ENCODE data around the gene CCDC88C. TPM values are rescaled to one million over a fixed set of nuclear protein-coding genes. Genes with fewer than 3 reads are reported as not detected.

Gene CCDC88C
- total RNA-seq, 1 experiment from 2014 or later = 64.8 TPM

DNA sequence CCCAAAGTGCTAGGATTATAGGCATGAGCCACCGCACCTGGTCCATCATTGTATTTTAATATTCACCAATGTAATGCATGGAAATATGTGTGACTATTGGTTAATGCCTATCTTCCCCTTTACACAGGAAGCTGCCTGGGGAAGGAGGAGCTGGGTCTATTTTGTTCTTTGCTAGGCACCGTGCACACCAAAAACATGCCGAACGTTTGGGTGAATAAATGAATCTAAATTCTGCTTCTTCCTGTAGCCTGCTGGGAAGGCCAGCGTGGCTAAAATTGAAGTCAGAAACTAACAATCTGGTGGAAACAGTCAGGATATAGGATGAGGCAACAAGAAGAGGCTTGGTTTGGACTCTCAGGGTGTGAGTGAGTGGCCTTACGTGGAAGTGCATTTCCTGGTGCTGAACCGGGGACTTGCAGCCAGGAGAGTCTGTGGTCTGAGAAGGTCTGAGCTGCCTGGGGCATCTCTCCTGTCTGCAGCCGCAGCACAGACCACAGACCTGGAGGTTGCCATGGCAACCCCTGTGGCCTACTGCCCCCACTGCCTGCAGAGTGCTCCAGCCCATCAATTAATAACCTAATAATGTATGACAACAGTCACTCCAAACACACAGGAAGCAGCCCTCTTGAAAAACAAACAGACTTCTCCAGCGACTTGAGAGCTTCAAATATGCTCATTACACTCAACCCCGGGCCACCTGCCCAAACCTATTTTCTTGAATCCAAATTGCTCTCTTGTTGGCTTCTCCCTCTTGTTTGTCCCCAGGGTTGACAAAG, 167.6 kb downstream of the CCDC88C start:
- DNase-seq (ENCODE audit: low spot score) (no peak), ATAC-seq (peak; percentile 13)
- Mint-ChIP-seq H3K27ac (no peak overlapping the region), H3K4me1 (peaks cover 14% of the 10 kb centered on the region), H3K9me3 (peaks cover 5% of the 10 kb centered on the region), H3K36me3 (no peaks in the 10 kb centered on the region), H3K4me3 (no peak overlapping the region), H3K27me3 (ENCODE audit: low read depth) (peaks cover 29% of the 10 kb centered on the region)
- ChIA-PET POLR2A (no interaction called here), CTCF (interaction anchor here (0.5 to 1.9 kb wide), 7 partner anchors 14 to 661 kb away, joined by 3 to 8 read pairs (median 6); no protein-coding TSS in a partner anchor)
- no peak for TF ChIP-seq ZNF671 (CRISPR knock-in tag; IDR thresholded peaks at IDR 0.05)
- TF ChIP-seq, protein P1, sequence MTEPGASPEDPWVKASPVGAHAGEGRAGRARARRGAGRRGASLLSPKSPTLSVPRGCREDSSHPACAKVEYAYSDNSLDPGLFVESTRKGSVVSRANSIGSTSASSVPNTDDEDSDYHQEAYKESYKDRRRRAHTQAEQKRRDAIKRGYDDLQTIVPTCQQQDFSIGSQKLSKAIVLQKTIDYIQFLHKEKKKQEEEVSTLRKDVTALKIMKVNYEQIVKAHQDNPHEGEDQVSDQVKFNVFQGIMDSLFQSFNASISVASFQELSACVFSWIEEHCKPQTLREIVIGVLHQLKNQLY (CRISPR knock-in tag; IDR thresholded peaks at IDR 0.05) = no peak
- TF ChIP-seq SOX15 (CRISPR knock-in tag; IDR thresholded peaks at IDR 0.05) = no peak
- TF ChIP-seq ZNF396 (CRISPR knock-in tag; IDR thresholded peaks at IDR 0.05; ENCODE audit: borderline replicate concordance) = no peak
- TF ChIP-seq, protein P2, sequence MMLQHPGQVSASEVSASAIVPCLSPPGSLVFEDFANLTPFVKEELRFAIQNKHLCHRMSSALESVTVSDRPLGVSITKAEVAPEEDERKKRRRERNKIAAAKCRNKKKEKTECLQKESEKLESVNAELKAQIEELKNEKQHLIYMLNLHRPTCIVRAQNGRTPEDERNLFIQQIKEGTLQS (CRISPR knock-in tag; conservative IDR thresholded peaks at IDR 0.05) = no peak
- TF ChIP-seq SMAD3 (CRISPR knock-in tag; IDR thresholded peaks at IDR 0.05; ENCODE audit: borderline replicate concordance) = no peak
- no peak for TF ChIP-seq FOXP1 (CRISPR knock-in tag; IDR thresholded peaks at IDR 0.05; ENCODE audit: borderline replicate concordance)
- TF ChIP-seq, protein P3, sequence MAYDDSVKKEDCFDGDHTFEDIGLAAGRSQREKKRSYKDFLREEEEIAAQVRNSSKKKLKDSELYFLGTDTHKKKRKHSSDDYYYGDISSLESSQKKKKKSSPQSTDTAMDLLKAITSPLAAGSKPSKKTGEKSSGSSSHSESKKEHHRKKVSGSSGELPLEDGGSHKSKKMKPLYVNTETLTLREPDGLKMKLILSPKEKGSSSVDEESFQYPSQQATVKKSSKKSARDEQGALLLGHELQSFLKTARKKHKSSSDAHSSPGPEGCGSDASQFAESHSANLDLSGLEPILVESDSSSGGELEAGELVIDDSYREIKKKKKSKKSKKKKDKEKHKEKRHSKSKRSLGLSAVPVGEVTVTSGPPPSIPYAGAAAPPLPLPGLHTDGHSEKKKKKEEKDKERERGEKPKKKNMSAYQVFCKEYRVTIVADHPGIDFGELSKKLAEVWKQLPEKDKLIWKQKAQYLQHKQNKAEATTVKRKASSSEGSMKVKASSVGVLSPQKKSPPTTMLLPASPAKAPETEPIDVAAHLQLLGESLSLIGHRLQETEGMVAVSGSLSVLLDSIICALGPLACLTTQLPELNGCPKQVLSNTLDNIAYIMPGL (CRISPR knock-in tag; IDR thresholded peaks at IDR 0.05) = no peak
- TF ChIP-seq ZNF423 (CRISPR knock-in tag; IDR thresholded peaks at IDR 0.05) = no peak
- TF ChIP-seq SMAD4 (CRISPR knock-in tag; IDR thresholded peaks at IDR 0.05) = no peak
- TF ChIP-seq, protein P4, sequence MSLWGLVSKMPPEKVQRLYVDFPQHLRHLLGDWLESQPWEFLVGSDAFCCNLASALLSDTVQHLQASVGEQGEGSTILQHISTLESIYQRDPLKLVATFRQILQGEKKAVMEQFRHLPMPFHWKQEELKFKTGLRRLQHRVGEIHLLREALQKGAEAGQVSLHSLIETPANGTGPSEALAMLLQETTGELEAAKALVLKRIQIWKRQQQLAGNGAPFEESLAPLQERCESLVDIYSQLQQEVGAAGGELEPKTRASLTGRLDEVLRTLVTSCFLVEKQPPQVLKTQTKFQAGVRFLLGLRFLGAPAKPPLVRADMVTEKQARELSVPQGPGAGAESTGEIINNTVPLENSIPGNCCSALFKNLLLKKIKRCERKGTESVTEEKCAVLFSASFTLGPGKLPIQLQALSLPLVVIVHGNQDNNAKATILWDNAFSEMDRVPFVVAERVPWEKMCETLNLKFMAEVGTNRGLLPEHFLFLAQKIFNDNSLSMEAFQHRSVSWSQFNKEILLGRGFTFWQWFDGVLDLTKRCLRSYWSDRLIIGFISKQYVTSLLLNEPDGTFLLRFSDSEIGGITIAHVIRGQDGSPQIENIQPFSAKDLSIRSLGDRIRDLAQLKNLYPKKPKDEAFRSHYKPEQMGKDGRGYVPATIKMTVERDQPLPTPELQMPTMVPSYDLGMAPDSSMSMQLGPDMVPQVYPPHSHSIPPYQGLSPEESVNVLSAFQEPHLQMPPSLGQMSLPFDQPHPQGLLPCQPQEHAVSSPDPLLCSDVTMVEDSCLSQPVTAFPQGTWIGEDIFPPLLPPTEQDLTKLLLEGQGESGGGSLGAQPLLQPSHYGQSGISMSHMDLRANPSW (CRISPR knock-in tag; conservative IDR thresholded peaks at IDR 0.05; ENCODE audit: low read depth) = no peak
- no peak for TF ChIP-seq IRF2 (CRISPR knock-in tag; IDR thresholded peaks at IDR 0.05; ENCODE audit: borderline replicate concordance, low read depth)
- no peak for TF ChIP-seq PRRX2 (CRISPR knock-in tag; IDR thresholded peaks at IDR 0.05)

DNA sequence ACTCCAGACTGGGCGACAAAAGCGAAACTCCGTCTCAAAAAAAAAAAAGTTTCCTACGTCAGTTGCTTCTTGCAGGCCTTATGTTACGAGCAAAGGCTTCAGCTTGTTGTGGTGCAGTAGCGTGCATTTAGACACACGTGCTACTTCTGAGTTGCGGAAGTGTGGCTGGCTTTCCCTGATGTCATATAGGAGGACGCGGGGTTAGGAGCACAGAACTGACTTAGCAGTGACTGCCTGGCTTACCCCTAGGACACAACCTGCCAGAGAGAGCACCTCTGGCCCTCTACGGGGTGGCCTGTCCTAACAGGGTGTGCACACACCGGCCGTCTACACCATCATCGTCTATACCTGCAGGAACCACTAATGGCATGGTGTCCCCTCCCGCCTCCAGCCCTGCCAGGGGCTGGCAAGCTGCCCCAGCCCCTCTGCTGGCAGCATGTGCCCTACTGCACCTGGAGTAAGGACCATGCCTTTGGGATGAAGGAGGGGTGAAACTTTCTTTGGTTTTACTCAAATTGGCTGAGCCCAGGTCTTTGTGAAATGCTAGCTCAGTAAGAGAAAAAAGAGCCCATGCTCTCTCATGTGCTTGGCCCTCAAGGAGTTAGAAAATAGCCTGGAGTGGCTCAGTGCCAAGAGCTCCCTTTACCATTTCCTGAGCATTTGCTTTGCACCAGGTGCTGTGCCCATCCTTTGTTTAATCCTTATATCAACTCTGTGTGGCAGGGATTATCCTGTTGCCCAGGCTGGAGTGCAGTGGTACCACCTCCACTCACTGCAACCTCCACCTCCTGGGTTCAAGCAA, 171.4 kb downstream of the CCDC88C start:
- peaks cover 9% of the 10 kb centered on the region for H3K9me3 Mint-ChIP-seq
- no peaks in the 10 kb centered on the region for H3K36me3 Mint-ChIP-seq
- H3K4me3 Mint-ChIP-seq = no peak overlapping the region
- no peak overlapping the region for H3K27ac Mint-ChIP-seq
- H3K4me1 Mint-ChIP-seq = peaks cover 11% of the 10 kb centered on the region
- DNase-seq (ENCODE audit: low spot score) (no peak), ATAC-seq (no peak)
- ChIA-PET CTCF (interaction anchor here (1.2 to 4.1 kb wide), 2 partner anchors 40 to 181 kb away, joined by 3 to 19 read pairs; no protein-coding TSS in a partner anchor), POLR2A (interaction anchor here (0.6 kb wide), 1 partner anchor 328 kb away, joined by 3 read pairs; no protein-coding TSS in a partner anchor)
- peaks cover 11% of the 10 kb centered on the region for H3K27me3 Mint-ChIP-seq (ENCODE audit: low read depth)
- TF ChIP-seq ZNF219 (CRISPR knock-in tag; IDR thresholded peaks at IDR 0.05; ENCODE audit: borderline replicate concordance) = no peak
- no peak for TF ChIP-seq ZNF263 (CRISPR knock-in tag; IDR thresholded peaks at IDR 0.05; ENCODE audit: low read depth)
- TF ChIP-seq, protein P5, sequence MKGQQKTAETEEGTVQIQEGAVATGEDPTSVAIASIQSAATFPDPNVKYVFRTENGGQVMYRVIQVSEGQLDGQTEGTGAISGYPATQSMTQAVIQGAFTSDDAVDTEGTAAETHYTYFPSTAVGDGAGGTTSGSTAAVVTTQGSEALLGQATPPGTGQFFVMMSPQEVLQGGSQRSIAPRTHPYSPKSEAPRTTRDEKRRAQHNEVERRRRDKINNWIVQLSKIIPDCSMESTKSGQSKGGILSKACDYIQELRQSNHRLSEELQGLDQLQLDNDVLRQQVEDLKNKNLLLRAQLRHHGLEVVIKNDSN (CRISPR knock-in tag; IDR thresholded peaks at IDR 0.05) = no peak
- TF ChIP-seq, protein P6, sequence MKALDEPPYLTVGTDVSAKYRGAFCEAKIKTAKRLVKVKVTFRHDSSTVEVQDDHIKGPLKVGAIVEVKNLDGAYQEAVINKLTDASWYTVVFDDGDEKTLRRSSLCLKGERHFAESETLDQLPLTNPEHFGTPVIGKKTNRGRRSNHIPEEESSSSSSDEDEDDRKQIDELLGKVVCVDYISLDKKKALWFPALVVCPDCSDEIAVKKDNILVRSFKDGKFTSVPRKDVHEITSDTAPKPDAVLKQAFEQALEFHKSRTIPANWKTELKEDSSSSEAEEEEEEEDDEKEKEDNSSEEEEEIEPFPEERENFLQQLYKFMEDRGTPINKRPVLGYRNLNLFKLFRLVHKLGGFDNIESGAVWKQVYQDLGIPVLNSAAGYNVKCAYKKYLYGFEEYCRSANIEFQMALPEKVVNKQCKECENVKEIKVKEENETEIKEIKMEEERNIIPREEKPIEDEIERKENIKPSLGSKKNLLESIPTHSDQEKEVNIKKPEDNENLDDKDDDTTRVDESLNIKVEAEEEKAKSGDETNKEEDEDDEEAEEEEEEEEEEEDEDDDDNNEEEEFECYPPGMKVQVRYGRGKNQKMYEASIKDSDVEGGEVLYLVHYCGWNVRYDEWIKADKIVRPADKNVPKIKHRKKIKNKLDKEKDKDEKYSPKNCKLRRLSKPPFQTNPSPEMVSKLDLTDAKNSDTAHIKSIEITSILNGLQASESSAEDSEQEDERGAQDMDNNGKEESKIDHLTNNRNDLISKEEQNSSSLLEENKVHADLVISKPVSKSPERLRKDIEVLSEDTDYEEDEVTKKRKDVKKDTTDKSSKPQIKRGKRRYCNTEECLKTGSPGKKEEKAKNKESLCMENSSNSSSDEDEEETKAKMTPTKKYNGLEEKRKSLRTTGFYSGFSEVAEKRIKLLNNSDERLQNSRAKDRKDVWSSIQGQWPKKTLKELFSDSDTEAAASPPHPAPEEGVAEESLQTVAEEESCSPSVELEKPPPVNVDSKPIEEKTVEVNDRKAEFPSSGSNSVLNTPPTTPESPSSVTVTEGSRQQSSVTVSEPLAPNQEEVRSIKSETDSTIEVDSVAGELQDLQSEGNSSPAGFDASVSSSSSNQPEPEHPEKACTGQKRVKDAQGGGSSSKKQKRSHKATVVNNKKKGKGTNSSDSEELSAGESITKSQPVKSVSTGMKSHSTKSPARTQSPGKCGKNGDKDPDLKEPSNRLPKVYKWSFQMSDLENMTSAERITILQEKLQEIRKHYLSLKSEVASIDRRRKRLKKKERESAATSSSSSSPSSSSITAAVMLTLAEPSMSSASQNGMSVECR (CRISPR knock-in tag; IDR thresholded peaks at IDR 0.05; ENCODE audit: borderline replicate concordance) = no peak
- no peak for TF ChIP-seq TEAD4 (CRISPR knock-in tag; IDR thresholded peaks at IDR 0.05)
- TF ChIP-seq GABPB1 (CRISPR knock-in tag; IDR thresholded peaks at IDR 0.05) = no peak
- no peak for TF ChIP-seq PRRX2 (CRISPR knock-in tag; IDR thresholded peaks at IDR 0.05)
- TF ChIP-seq KAT7 (CRISPR knock-in tag; IDR thresholded peaks at IDR 0.05; ENCODE audit: borderline replicate concordance) = no peak
- TF ChIP-seq GRHL2 (CRISPR knock-in tag; IDR thresholded peaks at IDR 0.05; ENCODE audit: insufficient replicate concordance, severe bottlenecking) = no peak
- TF ChIP-seq SMAD3 (CRISPR knock-in tag; IDR thresholded peaks at IDR 0.05; ENCODE audit: borderline replicate concordance) = no peak
- TF ChIP-seq JUN (CRISPR knock-in tag; IDR thresholded peaks at IDR 0.05) = no peak
